GM12873 (cell line): ENCODE measurements around the gene ARHGEF10L.

Source experiments
- CTCF ChIP-seq: IDR thresholded peaks from 2 replicates; pipeline ENCODE4 v1.5.1; 2012; ENCODE audit warnings: low read depth, mild to moderate bottlenecking, moderate library complexity, low read length, control low read depth; ENCODE audit not compliant: insufficient read depth; ENCODE audit errors: missing control alignments

The ARHGEF10L gene

GRCh38 chr1:17692645-17693044 lies 153.1 kb downstream of the ARHGEF10L start:
- TF ChIP-seq CTCF = no peak

- no peak for TF ChIP-seq CTCF
These were observed 157.2 kb downstream of the ARHGEF10L start for GRCh38 chr1:17696417-17697301.

GRCh38 chr1:17697458-17697857 lies 158.0 kb downstream of the ARHGEF10L start:
- no peak for TF ChIP-seq CTCF

GRCh38 chr1:17699581-17699980 lies 160.1 kb downstream of the ARHGEF10L start:
- no peak for TF ChIP-seq CTCF

- no peak for TF ChIP-seq CTCF
These were observed 161.7 kb downstream of the ARHGEF10L start for GRCh38 chr1:17700945-17701810.

- no peak for TF ChIP-seq CTCF
These were observed 164.7 kb downstream of the ARHGEF10L start for GRCh38 chr1:17704176-17704575.

- no peak for TF ChIP-seq CTCF
These were observed 166.9 kb downstream of the ARHGEF10L start for GRCh38 chr1:17706445-17706844.
